HFFc6 (cell line): Measurements from ENCODE around the gene LCP2. TPM values are rescaled to one million over a fixed set of nuclear protein-coding genes. Genes with fewer than 3 reads are reported as not detected.

Experiments used
- DNase-seq: peaks from one replicate; pipeline ENCODE4 v3.0.0-alpha.2; 2018
- H3K27ac Mint-ChIP-seq: 2 replicates; pipeline ENCODE4 v1.8.0; 2020; ENCODE audit warnings: mild to moderate bottlenecking, mixed read lengths
- H3K27me3 Mint-ChIP-seq: 2 replicates; pipeline ENCODE4 v1.8.0; 2021; ENCODE audit warnings: mild to moderate bottlenecking, moderate library complexity, mixed read lengths; ENCODE audit not compliant: insufficient read depth
- H3K36me3 Mint-ChIP-seq: 2 replicates; pipeline ENCODE4 v1.8.0; 2021; ENCODE audit warnings: low read depth, mixed read lengths
- H3K4me1 Mint-ChIP-seq: 2 replicates; pipeline ENCODE4 v1.8.0; 2020; ENCODE audit warnings: low read depth, mixed read lengths
- H3K4me3 Mint-ChIP-seq: 2 replicates; pipeline ENCODE4 v1.8.0; 2020; ENCODE audit warnings: mild to moderate bottlenecking, moderate library complexity, mixed read lengths
- H3K9me3 Mint-ChIP-seq: 2 replicates; pipeline ENCODE4 v1.8.0; 2020; ENCODE audit warnings: mild to moderate bottlenecking, mixed read lengths
- total RNA-seq, 6 experiments: library from RNA; stranded (reverse); fragmentation: NEBNext Ultra II Directional; extraction: Animal tissue kit (Norgen Biotek cat#: 25700); gene quantifications; 2 replicates in 1 of 6; 3 replicates in 5 of 6; pipeline ENCODE4 v1.2.3, GENCODE V29; 2021
- TF ChIP-seq, protein P1 (sequence below): fragments of 200-600 bp; sonication (generic); IDR thresholded peaks from 2 replicates; pipeline ENCODE4 v1.5.0; 2021; ENCODE audit warnings: antibody characterized with exemption, mild to moderate bottlenecking

The LCP2 gene
- total RNA-seq, 6 experiments from 2014 or later, result not detected

DNA sequence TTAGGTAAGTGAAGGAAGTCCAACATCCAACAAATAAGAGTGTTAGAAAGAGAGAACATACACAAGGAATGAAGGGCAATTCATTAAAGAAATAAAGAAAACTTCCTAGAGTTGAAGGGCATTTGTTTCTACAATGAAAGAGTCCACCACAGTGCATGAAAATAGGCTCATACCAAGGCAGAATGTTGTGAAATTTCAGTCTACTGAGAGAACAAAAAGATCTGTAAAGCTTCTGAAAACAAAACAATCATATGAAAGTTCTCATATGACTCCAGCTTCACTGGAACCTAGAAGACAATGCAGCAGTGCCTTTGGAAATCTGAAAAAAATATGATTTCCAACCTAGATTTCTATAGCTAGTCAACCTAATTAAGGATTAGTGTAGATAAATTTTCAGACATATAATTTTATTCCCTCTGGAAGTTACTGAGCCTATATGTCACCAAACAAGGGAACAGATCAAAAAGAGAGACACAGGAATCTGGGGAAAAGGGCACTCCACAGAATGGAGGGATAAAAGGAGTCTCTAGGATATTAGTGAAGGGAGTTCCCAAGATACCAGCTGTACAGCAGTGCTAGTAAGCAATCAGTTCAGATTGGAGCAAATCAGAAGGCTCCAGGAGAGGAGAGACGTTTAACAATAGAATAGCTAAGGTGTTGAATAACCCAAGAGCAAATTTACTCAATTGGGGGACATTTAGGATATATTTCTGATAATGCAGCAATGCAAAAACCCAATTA is 59.0 kb downstream of the LCP2 start:
- peaks cover 6% of the 10 kb centered on the region for H3K27me3 Mint-ChIP-seq
- no peak overlapping the region for H3K27ac Mint-ChIP-seq
- no peak overlapping the region for H3K4me3 Mint-ChIP-seq
- no peak for DNase-seq
- H3K4me1 Mint-ChIP-seq, result no peaks in the 10 kb centered on the region
- no peaks in the 10 kb centered on the region for H3K9me3 Mint-ChIP-seq
- H3K36me3 Mint-ChIP-seq, result no peaks in the 10 kb centered on the region
- TF ChIP-seq, protein P1, sequence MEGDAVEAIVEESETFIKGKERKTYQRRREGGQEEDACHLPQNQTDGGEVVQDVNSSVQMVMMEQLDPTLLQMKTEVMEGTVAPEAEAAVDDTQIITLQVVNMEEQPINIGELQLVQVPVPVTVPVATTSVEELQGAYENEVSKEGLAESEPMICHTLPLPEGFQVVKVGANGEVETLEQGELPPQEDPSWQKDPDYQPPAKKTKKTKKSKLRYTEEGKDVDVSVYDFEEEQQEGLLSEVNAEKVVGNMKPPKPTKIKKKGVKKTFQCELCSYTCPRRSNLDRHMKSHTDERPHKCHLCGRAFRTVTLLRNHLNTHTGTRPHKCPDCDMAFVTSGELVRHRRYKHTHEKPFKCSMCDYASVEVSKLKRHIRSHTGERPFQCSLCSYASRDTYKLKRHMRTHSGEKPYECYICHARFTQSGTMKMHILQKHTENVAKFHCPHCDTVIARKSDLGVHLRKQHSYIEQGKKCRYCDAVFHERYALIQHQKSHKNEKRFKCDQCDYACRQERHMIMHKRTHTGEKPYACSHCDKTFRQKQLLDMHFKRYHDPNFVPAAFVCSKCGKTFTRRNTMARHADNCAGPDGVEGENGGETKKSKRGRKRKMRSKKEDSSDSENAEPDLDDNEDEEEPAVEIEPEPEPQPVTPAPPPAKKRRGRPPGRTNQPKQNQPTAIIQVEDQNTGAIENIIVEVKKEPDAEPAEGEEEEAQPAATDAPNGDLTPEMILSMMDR, result no peak

DNA sequence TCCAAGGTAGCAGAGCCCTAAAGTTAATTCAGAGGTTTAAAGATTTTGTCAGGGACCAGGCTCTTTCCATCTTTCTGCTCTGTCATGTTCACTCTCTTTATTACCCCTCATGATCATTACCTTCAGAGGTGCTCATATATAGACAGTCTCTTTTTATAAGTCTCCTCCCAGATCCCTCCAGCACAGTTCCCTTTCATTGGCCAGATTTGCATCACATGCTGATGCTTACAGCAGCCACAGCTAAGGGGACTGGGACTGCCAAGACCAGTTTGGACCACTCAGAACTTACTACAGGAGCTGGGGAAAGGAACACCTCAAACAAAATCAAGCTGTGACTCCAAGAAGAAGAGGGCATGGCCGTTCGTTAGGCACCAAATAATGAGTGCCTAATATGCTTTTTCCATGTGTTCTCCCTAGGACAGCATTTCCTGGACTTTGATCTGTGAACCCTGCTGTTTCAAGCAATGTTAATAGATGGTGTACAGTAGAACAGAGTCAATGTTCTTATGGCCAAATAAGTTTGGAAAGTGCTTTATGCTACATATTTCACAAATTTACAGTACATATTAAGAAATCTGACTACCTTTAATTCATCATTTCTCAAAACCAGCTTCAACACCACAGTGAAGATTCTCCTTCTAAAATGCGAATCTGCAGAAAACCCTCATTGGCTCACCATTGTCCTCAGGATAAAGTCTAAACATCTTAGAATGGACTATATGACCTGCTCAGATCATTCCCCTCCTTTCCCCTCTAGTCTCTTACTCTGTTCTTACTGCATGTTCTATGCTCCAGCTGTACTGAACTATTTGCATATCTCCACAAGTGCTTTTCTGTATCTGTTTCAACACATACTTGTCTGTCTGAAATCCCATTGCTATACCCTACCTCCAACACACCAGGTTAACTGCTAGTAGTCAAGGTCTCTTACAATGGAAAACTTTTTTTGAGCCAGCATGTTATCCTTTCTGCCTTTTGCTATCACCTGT is 61.4 kb downstream of the LCP2 start:
- Mint-ChIP-seq H3K9me3 (no peaks in the 10 kb centered on the region), H3K4me1 (no peaks in the 10 kb centered on the region), H3K4me3 (no peak overlapping the region), H3K27ac (no peak overlapping the region), H3K36me3 (no peaks in the 10 kb centered on the region), H3K27me3 (peaks cover 6% of the 10 kb centered on the region)
- DNase-seq, result no peak
- TF ChIP-seq, protein P1, result no peak

DNA sequence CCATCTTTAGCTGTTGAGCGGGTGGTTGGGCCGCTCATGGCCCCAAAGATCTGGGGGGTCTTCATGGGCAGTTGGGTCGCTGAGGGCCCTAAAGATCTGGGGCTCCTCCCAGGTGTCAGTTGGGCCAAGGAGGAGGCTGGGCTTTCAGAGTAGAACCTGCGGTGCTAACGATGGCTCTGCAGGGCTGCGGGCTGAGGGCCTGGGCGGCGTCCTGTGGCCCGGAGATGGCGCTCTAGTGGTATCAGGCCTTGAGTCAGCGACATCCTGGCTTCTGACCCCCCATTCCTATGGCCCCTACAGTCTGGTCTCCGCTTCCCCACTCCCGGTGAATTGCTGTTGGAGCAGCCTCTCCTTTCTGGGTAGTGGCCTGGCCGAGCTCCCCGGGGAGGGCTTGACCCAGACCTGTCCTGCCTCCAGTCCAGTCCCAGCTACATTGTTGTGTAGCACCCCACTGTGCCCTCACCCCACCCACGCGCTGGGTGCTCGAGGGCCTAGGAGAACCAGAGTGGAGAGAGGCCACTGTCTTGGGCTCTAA is 64.2 kb downstream of the LCP2 start:
- Mint-ChIP-seq H3K27ac (no peak overlapping the region), H3K4me1 (no peaks in the 10 kb centered on the region), H3K9me3 (no peaks in the 10 kb centered on the region), H3K27me3 (peaks cover 10% of the 10 kb centered on the region; the same call in 1 of the 2 replicates), H3K36me3 (no peaks in the 10 kb centered on the region), H3K4me3 (no peak overlapping the region)
- DNase-seq, result no peak
- TF ChIP-seq, protein P1, result no peak

DNA sequence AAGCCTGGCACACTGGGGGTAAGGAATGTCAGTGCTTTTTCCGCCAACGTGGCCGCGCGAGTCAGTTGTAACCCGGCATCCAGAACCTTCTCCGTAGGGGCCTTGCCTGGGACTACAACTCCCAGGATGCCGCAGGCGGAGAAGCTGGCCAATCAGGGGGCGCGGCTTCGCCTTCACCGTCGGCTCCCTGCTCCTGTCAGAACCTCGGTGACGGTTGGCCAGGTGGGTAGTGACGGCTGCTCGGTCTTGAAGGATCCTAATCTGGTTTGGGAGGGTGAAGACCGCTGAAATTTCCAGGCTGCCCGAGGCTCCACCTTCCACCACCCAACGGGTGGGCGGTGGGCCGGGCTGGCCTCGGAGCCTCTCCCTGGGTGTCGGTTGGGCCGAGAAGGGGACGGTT is 64.8 kb downstream of the LCP2 start, which contains the start of gene C5orf58:
TSS of gene C5orf58 (plus strand) at position 200 of the 400 bp plus-strand sequence. CDS start 1,992 bp downstream, outside the sequence.
- Mint-ChIP-seq H3K27me3 (peaks cover 10% of the 10 kb centered on the region; the same call in 1 of the 2 replicates), H3K4me1 (no peaks in the 10 kb centered on the region), H3K36me3 (no peaks in the 10 kb centered on the region), H3K27ac (no peak within 1 kb of the TSS), H3K9me3 (no peaks in the 10 kb centered on the region), H3K4me3 (no peak within 1 kb of the TSS)
- DNase-seq, result no peak
- TF ChIP-seq, protein P1, result no peak

DNA sequence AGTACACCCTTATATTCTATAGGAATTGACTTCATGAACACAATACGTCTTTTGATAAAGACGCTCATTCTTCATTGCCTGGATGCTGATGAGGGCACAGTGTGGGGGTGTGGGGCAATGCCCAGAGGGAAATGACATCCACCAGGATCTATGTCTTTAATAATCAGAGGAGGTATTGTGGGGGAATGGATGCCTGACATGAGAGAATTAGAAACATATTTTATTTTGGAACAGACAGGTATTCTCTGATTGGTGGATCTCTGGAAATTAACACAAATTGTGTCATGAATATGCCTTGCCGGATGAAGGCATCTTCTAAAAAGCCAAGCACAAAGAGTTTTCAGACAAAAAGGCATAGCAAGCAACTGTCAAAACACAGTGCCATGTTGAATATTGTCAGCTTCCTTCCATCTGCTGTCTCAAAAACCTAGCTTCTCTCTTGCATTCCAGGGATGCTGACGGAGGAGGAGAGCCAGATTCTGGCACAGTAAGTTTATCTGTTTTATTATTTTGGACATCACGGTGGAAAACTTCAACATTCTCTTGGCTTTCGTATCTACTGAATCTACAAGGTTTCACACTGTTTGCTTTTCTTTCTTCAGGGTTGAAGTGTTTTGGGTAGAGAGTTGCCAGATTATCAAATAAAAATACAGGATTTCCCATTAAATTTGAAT is 68.7 kb downstream of the LCP2 start:
- Mint-ChIP-seq H3K4me1 (peaks cover 23% of the 10 kb centered on the region), H3K9me3 (no peaks in the 10 kb centered on the region), H3K36me3 (no peaks in the 10 kb centered on the region), H3K4me3 (no peak overlapping the region), H3K27me3 (peaks cover 4% of the 10 kb centered on the region), H3K27ac (no peak overlapping the region)
- TF ChIP-seq, protein P1, result no peak
- DNase-seq, result no peak
